ENCODE measurements around the gene NCAN.
"Not testable (repeated sequence)": the region's sequence is repeated elsewhere in the genome, so short reads cannot be mapped to it uniquely, and the experiment has no call there.

The NCAN gene

GRCh38 chr19:19211499-19212420 lies at the start of gene NCAN:
Gene NCAN (plus strand): TSS chr19:19211958. CDS start chr19:19216954, 4,996 bp downstream.
- DNase-seq (ENCODE audit: low read depth): no peak

GRCh38 chr19:19162495-19162894 lies 49.3 kb upstream of the NCAN start:
- DNase-seq (ENCODE audit: low read depth): no peak

GRCh38 chr19:19165396-19165795 lies 46.4 kb upstream of the NCAN start:
- DNase-seq (ENCODE audit: low read depth): no peak

- no peak for DNase-seq (ENCODE audit: low read depth)
Measured at GRCh38 chr19:19167612-19168011, 44.1 kb upstream of the NCAN start.

- no peak for DNase-seq (ENCODE audit: low read depth)
Measured at GRCh38 chr19:19169236-19170052, 42.3 kb upstream of the NCAN start.

GRCh38 chr19:19170053-19170872 lies 41.5 kb upstream of the NCAN start, which contains the start of gene MEF2B:
Gene MEF2B (minus strand): TSS chr19:19170263. CDS start chr19:19150735, 19,528 bp downstream.
- DNase-seq (ENCODE audit: low read depth): peak; percentile 43

GRCh38 chr19:19170873-19171672 lies 40.7 kb upstream of the NCAN start:
- DNase-seq (ENCODE audit: low read depth): no peak

GRCh38 chr19:19171821-19172532 lies 39.8 kb upstream of the NCAN start:
- DNase-seq (ENCODE audit: low read depth): no peak

GRCh38 chr19:19173243-19173642 lies 38.5 kb upstream of the NCAN start:
- not testable (repeated sequence) for DNase-seq (ENCODE audit: low read depth)

GRCh38 chr19:19176950-19177349 lies 34.8 kb upstream of the NCAN start:
- no peak for DNase-seq (ENCODE audit: low read depth)

GRCh38 chr19:19179548-19180441 lies 32.0 kb upstream of the NCAN start:
- DNase-seq (ENCODE audit: low read depth): no peak

- DNase-seq (ENCODE audit: low read depth): no peak
Measured at GRCh38 chr19:19181488-19181998, 30.2 kb upstream of the NCAN start.

- DNase-seq (ENCODE audit: low read depth): peak; percentile 31
Measured at GRCh38 chr19:19185853-19186740, 25.7 kb upstream of the NCAN start.

- no peak for DNase-seq (ENCODE audit: low read depth)
Measured at GRCh38 chr19:19186742-19187141, 25.0 kb upstream of the NCAN start.

- no peak for DNase-seq (ENCODE audit: low read depth)
Measured at GRCh38 chr19:19191768-19192077, 20.0 kb upstream of the NCAN start.

- peak; percentile 97 for DNase-seq (ENCODE audit: low read depth)
Measured at GRCh38 chr19:19192078-19192882, 19.5 kb upstream of the NCAN start, which contains the start of the genes BORCS8 and RFXANK. Gene BORCS8 (minus strand): TSS chr19:19192152. CDS start chr19:19192117, 35 bp downstream. Gene RFXANK (plus strand): TSS chr19:19192258. CDS start chr19:19193947, 1,689 bp downstream.

GRCh38 chr19:19192910-19193423 lies 18.8 kb upstream of the NCAN start:
- no peak for DNase-seq (ENCODE audit: low read depth)

Data from stimulated activated CD8-positive, alpha-beta memory T cell treated with anti-CD3 and anti-CD28 coated beads, Interleukin-15, amount 100 ng/mL, for 1 hour (primary cell).